Smooth muscle cell (in vitro differentiated cells): ENCODE measurements around the gene RSPH1. TPM values are rescaled to one million over a fixed set of nuclear protein-coding genes. Genes with fewer than 3 reads are reported as not detected.

ENCODE experiments used
- DNase-seq: peaks from one replicate; lab custom pipeline; 2025; ENCODE audit not compliant: unreplicated experiment; lab: John Stamatoyannopoulos, UW
- H2AFZ ChIP-seq: fragments of 200-600 bp; sonication (generic); 2 replicates; pipeline ENCODE4 v1.6.0; 2016; ENCODE audit warnings: antibody characterized with exemption, low read depth, mild to moderate bottlenecking
- H3F3A ChIP-seq: fragments of 200-600 bp; sonication (generic); 2 replicates; pipeline ENCODE4 v1.6.0; 2017; ENCODE audit warnings: antibody characterized with exemption, low read depth
- H3K27ac ChIP-seq: fragments of 200-600 bp; sonication (generic); 2 replicates; pipeline ENCODE4 v1.5.1; 2016; ENCODE audit warnings: low read depth, mild to moderate bottlenecking
- H3K27me3 ChIP-seq: fragments of 200-600 bp; sonication (generic); 2 replicates; pipeline ENCODE4 v1.6.1; 2016; ENCODE audit warnings: low read depth, mild to moderate bottlenecking
- H3K36me3 ChIP-seq: fragments of 200-600 bp; sonication (generic); 2 replicates; pipeline ENCODE4 v1.5.1; 2016; ENCODE audit warnings: low read depth
- H3K4me1 ChIP-seq: fragments of 200-600 bp; sonication (generic); 2 replicates; pipeline ENCODE4 v1.5.1; 2016; ENCODE audit warnings: low read depth
- H3K4me2 ChIP-seq: fragments of 200-600 bp; sonication (generic); 2 replicates; pipeline ENCODE4 v1.6.0; 2016; ENCODE audit warnings: mild to moderate bottlenecking
- H3K4me3 ChIP-seq: fragments of 200-600 bp; sonication (generic); 2 replicates; pipeline ENCODE4 v1.5.1; 2016; ENCODE audit warnings: mild to moderate bottlenecking
- H3K79me2 ChIP-seq: fragments of 200-600 bp; sonication (generic); 2 replicates; pipeline ENCODE4 v1.6.0; 2016; ENCODE audit warnings: low read depth, mild to moderate bottlenecking
- H3K9ac ChIP-seq: fragments of 200-600 bp; sonication (generic); 2 replicates; pipeline ENCODE4 v1.6.0; 2016; ENCODE audit warnings: low read depth
- H3K9me3 ChIP-seq: fragments of 200-600 bp; sonication (generic); replicated peaks from 2 replicates; pipeline ENCODE4 v1.5.1; 2016; ENCODE audit warnings: low read depth
- H4K20me1 ChIP-seq: fragments of 200-600 bp; sonication (generic); 2 replicates; pipeline ENCODE4 v1.6.0; 2016; ENCODE audit warnings: low read depth
- CTCF ChIP-seq: fragments of 200-600 bp; sonication (generic); IDR thresholded peaks from 2 replicates; pipeline ENCODE4 v1.5.1; 2017; ENCODE audit warnings: borderline replicate concordance, mild to moderate bottlenecking, antibody characterized with exemption; ENCODE audit not compliant: insufficient read depth, poor library complexity, severe bottlenecking
- WGBS: methylation state at CpG from one replicate; pipeline ENCODE4 v1.1.7; 2016; ENCODE audit warnings: low lambda C conversion rate; 5-methylcytosine and 5-hydroxymethylcytosine counted together
- polyA plus RNA-seq: library from polyadenylated mRNA; unstranded; fragments of >200 nt; fragmentation: Nextera tagmentation; extraction: Ambion mirVana; gene quantifications from 2 replicates; pipeline ENCODE4 v1.2.1, GENCODE V29; 2016
- total RNA-seq: library from RNA; depleted of rRNA; stranded (reverse); fragments of >200 nt; gene quantifications from 2 replicates; pipeline ENCODE4 v1.2.3, GENCODE V29; 2014

The RSPH1 gene
- total and polyA plus RNA-seq, 2 experiments from 2014 or later = 0.16 TPM; not detected in 1

- Histone ChIP-seq H3K9me3 (no peaks in the 10 kb centered on the region), H3K79me2 (no peaks in the 10 kb centered on the region), H3K9ac (no peak overlapping the region), H2AFZ (no peak overlapping the region), H3K27ac (no peak overlapping the region), H3F3A (no peaks in the 10 kb centered on the region), H4K20me1 (no peaks in the 10 kb centered on the region), H3K27me3 (peaks cover 4% of the 10 kb centered on the region), H3K36me3 (no peaks in the 10 kb centered on the region), H3K4me2 (no peak overlapping the region), H3K4me3 (no peak overlapping the region), H3K4me1 (no peaks in the 10 kb centered on the region)
- WGBS = 82% methylated on average over 6 of the region's 6 CpGs
- DNase-seq = no peak
- no peak for TF ChIP-seq CTCF
Observed at GRCh38 chr21:42430521-42430920, 65.5 kb downstream of the RSPH1 start.

GRCh38 chr21:42429856-42430255 lies 66.2 kb downstream of the RSPH1 start:
- H3K9me3 ChIP-seq = no peaks in the 10 kb centered on the region
- no peak overlapping the region for H3K27ac ChIP-seq
- H3K36me3 ChIP-seq = no peaks in the 10 kb centered on the region
- H3K4me3 ChIP-seq = no peak overlapping the region
- TF ChIP-seq CTCF = no peak
- H4K20me1 ChIP-seq = no peaks in the 10 kb centered on the region
- H3F3A ChIP-seq = no peaks in the 10 kb centered on the region
- no peaks in the 10 kb centered on the region for H3K4me1 ChIP-seq
- no peak for DNase-seq
- no peak overlapping the region for H3K9ac ChIP-seq
- no peak overlapping the region for H2AFZ ChIP-seq
- H3K27me3 ChIP-seq = peaks cover 6% of the 10 kb centered on the region
- WGBS = 56% methylated on average over 9 of the region's 9 CpGs
- H3K79me2 ChIP-seq = no peaks in the 10 kb centered on the region
- no peak overlapping the region for H3K4me2 ChIP-seq

GRCh38 chr21:42429021-42429420 lies 67.0 kb downstream of the RSPH1 start:
- H2AFZ ChIP-seq = no peak overlapping the region
- no peaks in the 10 kb centered on the region for H4K20me1 ChIP-seq
- no peak overlapping the region for H3K4me2 ChIP-seq
- no peak for DNase-seq
- no peak overlapping the region for H3K27ac ChIP-seq
- no peaks in the 10 kb centered on the region for H3K36me3 ChIP-seq
- no peaks in the 10 kb centered on the region for H3K9me3 ChIP-seq
- no peaks in the 10 kb centered on the region for H3F3A ChIP-seq
- WGBS = 100% methylated on average over 1 of the region's 1 CpG
- TF ChIP-seq CTCF = no peak
- H3K79me2 ChIP-seq = no peaks in the 10 kb centered on the region
- H3K4me3 ChIP-seq = no peak overlapping the region
- H3K4me1 ChIP-seq = no peaks in the 10 kb centered on the region
- no peak overlapping the region for H3K9ac ChIP-seq
- peaks cover 13% of the 10 kb centered on the region for H3K27me3 ChIP-seq

GRCh38 chr21:42427809-42428419 lies 68.1 kb downstream of the RSPH1 start:
- Histone ChIP-seq H3K4me1 (no peaks in the 10 kb centered on the region), H3K4me3 (no peak overlapping the region), H3K27me3 (peaks cover 21% of the 10 kb centered on the region), H3K9ac (no peak overlapping the region), H3K9me3 (no peaks in the 10 kb centered on the region), H3K36me3 (no peaks in the 10 kb centered on the region), H3F3A (no peaks in the 10 kb centered on the region), H2AFZ (no peak overlapping the region), H3K4me2 (no peak overlapping the region), H4K20me1 (no peaks in the 10 kb centered on the region), H3K79me2 (no peaks in the 10 kb centered on the region), H3K27ac (no peak overlapping the region)
- no peak for TF ChIP-seq CTCF
- 93% methylated on average over 10 of the region's 10 CpGs for WGBS
- DNase-seq = no peak
